IMR-90 (cell line): ENCODE measurements around the gene HOXA3.

Source experiments
- BHLHE40 ChIP-seq: fragments of 150-350 bp; IDR thresholded peaks from 2 replicates; pipeline ENCODE4 v1.6.1; 2016; ENCODE audit warnings: mild to moderate bottlenecking, low read depth, low read length
- CEBPB ChIP-seq: IDR thresholded peaks from 2 replicates; pipeline ENCODE4 v1.6.1; 2012; ENCODE audit warnings: low read depth, low read length, improper control_type of control experiment
- CTCF ChIP-seq: conservative IDR thresholded peaks from 2 replicates; pipeline ENCODE4 v1.5.1; 2012; ENCODE audit warnings: mild to moderate bottlenecking, low read depth, low read length, improper control_type of control experiment
- MXI1 ChIP-seq: IDR thresholded peaks from 2 replicates; pipeline ENCODE4 v1.6.1; 2012; ENCODE audit warnings: low read depth, mild to moderate bottlenecking, low read length, moderate library complexity, borderline replicate concordance
- POLR2A ChIP-seq: IDR thresholded peaks from 2 replicates; pipeline ENCODE4 v1.6.1; 2012; ENCODE audit warnings: mild to moderate bottlenecking, low read depth, low read length
- RAD21 ChIP-seq: IDR thresholded peaks from 2 replicates; pipeline ENCODE4 v1.6.1; 2012; ENCODE audit warnings: low read length, improper control_type of control experiment
- RFX5 ChIP-seq: IDR thresholded peaks from 2 replicates; pipeline ENCODE4 v1.8.0; 2012; ENCODE audit warnings: low read depth, mild to moderate bottlenecking, low read length, moderate library complexity
- USF2 ChIP-seq: fragments of 150-350 bp; IDR thresholded peaks from 2 replicates; pipeline ENCODE4 v1.6.1; 2017; ENCODE audit warnings: mild to moderate bottlenecking, antibody characterized with exemption, low read length, low read depth

DNA sequence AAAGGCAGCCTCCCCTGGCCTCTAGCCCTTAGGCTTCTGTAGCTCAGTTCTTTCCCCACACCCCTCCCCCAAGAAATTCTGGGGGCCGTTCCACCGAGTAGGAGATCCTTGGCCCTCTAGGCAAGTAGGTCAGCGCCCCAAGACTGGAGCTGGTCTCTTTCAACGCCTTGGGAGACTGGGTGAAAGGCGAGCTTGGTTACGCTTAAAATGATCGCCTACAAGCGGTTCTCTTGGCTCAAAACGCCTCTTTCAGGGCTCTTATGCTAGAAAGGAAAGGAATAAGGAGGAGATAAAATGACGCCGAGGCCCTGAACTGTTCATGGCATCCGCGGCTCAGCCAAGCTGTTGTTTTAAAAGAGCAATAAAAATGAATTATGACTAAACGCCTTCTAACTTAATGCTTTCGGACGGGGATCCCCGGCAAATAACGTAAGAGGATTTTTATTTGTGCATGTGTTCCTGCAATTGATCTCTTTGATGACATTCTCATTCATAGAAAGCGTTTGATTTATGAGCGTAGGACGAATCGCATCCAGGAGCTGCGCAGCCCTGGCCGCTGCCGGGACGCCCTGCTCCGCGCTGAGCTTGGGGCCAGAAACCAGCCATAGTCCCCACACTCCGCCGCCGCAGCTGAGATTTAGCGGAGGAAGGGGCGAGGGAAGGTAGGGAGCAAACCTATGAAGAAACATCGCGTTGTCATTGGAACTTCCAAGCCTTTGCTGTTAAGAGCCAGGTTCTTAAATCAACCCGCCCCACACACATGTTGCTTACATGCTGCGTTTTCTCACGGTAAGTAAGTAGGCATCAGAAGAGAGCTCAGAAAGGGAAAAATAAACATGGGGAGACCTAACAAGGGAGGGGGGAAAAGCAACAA, 53.6 kb downstream of the HOXA3 start:
- no peak for TF ChIP-seq RAD21
- TF ChIP-seq CTCF = no peak
- TF ChIP-seq RFX5 = no peak
- no peak; the same call in 1 of the 2 replicates for TF ChIP-seq POLR2A
- no peak for TF ChIP-seq BHLHE40
- TF ChIP-seq CEBPB = no peak
- TF ChIP-seq USF2 = no peak
- TF ChIP-seq MXI1 = no peak
